NCI-H69 (cell line): ENCODE data around the gene TPBGL.
A peak's percentile ranks its signal among the peaks of the same experiment; 100 is the strongest.

Experiments used
- DNase-seq: peaks from one replicate; lab custom pipeline; 2025; lab: John Stamatoyannopoulos, UW

The TPBGL gene

DNA sequence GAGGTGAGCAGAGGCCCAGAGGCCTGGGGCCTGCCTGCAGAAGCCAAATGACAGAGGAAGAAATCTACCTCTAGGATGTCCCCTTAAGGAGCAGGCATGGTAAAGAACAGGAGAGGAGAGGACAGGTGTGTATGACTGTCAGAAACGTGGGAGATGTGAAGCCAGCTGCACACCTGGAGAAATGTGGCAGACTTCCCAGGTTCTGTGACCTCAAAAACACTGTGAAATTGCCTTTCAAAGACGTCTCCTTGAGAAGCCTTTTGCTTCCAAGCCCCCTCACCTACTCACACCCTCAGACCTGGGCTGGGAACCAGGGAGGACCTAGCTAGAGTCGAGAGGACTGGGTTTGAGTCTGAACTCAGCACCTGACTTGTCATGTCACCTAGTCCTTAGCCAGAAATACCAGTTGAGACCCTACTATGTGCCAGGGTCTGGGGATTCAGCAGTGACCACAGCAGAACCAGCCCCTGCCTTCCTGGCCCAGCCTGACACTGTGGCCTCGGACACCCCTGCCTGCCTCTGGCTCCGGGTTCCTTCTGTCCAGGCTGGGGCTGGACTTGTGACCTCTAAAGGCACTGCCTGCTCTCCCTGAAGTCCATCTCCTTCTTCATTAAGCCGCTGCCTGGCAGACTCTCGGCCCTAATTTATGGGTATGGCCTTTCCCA lies 5.6 kb downstream of the TPBGL start:
- no peak for DNase-seq

DNA sequence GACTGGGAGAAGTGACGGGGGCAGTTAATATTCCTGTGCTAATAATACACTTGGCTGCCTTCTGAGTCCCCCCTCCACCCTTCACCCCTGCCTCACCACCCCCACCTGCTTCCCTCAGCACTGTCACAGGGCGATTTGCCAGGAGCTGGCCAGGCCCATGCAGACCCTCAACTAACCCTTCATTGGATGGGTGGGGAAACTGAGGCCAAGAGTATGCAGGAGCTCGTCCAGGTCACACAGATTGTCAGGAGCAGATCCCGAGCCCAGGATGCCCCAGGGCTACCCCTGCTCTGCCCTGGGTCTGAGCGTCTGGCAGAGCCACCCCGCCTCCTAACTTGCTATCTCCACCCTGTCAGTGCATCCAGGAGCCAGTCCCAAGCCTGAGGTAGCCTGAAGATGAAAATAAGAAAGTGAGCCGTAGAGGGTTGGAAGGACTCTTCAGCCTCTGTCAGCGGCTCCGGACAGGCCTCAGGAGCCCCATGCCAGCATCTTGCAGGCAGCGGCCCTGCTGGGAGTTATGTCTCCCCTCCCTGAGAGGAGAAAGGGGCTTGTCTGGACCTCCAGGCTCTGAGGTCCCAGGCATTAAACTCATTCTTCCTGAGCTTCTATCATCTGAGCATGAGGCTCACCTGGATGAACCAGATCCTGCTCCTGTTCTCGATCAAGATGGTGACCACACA lies 6.2 kb downstream of the TPBGL start:
- no peak for DNase-seq

DNA sequence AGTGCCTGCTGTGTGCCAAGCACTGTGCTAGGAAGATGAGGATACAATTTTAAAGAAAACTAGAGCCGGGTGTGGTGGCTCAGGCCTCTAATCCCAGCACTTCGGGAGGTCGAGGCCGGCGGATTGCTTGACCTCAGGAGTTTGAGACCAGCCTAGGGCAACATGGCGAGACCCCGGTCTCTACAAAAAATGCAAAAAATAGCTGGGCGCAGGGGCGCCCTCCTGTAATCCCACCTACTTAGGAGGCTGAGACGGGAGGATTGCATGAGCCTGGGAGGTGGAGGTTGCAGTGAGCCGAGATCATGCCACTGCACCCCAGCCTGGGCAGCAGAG lies 8.3 kb downstream of the TPBGL start:
- DNase-seq = no peak

DNA sequence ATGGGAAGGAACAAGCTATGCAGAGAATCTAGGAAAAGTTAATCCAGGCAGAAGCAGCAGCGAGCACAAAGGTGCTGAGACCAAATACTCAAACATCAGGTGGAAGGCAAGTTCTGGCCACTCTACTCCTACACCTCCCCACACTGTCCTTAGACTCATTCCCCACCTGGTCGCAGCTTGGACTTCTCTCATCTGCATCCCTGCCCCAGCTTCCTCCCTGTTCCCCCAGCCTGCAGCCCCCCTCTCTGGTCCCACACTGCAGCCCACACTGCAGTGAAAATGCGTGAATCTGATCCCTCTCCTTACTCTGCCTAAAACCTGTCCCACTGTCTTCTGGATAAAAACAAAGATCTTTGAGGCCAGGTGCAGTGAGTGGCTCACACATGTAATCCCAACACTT lies 9.1 kb downstream of the TPBGL start:
- no peak for DNase-seq

DNA sequence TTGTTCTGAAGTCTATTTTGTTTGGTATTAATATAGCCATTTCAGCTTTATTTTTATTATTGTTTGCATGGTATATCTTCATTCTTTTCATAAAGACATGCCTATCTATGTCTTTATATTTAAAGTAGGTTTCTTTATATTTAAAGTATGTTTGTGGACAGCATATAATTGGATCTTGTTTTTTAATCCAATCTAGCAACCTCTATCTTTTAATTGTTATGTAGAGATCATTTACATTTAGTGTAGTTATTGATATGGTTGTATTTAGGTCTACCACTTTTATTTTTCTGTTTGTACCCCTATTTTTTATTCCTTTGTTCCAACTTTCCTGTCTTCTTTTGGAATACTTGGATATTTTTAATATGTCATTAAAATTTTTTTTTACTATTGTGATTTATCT lies 13.8 kb downstream of the TPBGL start:
- no peak for DNase-seq

DNA sequence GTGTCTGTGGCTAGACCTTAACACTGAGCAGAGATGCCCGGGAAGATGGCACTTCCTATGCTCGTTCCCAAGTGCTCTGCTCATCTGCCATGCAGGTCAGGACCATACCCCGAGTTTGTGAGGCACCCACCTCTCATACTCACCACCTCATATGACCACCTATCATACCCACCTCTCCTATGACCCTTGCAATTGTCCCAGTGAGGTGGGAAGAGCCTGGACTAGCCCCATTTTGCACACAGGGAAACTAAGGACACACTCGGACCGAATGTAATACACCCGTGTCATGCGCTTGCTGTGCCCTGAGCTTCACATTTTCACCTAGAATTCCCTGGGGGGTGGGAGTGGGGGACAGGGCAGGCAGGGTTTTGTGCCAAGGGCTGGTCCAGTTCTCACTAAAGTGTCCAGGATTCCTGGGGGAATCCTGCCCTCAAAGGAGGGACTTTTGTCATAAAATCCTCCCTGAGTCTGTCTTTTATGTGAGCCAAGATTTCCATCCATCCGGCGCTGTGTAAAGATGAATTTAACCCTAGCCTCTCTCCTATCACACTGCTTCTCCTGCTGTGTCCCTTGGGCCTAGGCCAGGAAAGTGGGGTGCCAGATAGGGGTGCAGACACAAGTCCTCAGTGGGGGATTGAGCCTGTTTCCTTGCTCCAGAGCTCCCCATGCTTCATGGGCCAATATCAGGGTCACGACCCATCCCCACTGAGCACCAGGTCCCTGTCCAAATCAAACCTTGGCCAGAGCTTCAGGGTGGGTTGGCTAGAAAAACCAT lies 20.0 kb downstream of the TPBGL start:
- no peak for DNase-seq

DNA sequence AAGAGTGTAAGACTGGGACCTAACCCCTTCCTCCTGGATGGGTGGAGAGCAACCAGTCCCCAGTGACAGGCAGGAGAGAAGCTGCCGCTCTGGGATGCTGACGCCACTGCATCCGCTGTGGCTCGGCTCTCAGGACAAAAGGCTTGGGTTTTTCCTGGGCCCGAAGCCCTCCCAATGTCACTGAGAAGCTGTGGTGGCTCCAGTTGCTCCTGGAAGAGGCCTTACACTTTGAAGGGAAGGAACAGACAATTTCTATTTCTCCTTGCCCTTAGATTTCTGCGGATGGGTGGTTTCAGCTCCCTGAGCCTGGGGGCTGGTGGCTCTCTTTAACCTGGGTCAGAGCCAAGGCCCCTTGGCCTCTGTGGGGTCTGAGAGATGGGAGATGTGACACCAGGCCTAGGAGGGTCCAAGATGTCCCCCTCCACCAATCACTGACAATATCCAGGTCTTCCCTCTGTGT lies 21.4 kb downstream of the TPBGL start:
- DNase-seq = no peak

DNA sequence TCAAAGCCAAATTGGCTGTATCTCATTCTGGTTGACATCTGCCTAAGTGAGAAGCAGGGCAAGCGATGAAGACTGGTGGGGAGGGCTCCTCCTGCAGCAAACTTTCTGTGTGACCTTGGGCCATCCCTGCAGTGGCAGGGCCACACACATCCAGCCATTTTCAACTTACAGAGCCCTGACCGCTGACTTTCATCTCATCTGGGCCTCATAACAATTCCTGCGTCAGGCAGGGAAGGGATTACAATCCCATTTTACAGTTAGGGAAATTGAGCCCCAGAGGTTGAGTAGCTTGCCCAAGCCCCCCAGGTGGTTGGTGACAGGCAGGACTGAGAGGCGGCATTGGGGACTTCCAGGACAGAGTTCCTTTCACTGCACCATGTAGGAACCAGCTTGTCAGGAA lies 21.9 kb downstream of the TPBGL start:
- DNase-seq = no peak

DNA sequence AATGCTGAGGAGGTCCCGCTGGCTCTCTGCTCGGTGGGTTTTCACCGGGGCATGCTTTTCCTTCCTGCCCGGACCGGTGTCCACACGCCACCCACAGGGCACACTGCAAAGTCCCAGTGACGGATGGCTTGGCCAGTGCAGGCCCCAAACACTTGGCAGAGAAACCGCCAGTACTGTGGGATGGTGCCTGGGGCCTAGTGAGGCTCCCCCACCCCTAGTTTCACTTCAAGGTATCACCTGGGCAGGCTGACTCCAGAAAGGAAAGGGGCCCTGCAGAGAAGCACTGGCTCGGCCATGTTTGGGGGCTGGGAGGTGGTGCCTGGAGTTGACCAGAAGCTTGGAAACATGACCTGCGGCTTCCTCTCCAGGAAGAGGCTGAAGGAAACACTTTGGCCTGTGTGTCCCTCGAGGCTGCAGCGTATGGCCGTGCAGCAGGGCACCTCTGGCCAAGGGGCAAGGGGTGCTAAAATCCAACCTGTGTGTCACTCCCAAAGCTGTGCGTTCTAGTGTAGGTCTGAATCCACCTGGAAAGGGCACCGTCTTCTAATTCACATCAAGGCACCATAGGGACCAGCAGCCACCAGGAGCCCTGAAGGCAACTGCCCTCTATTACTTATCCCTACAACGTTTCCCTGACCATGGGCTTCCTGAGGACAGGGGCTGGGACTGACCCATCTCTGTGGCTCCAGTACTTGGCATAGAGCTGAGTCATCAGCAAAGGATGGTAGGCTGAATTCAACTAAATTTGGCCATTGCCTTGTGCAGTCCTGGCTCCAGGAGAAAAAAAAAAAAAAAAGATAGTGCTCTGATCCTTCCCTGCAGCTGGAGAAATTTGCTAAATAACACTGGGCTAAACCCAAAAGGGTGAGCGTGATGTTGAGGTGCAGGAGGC lies 22.6 kb downstream of the TPBGL start:
- DNase-seq = no peak

DNA sequence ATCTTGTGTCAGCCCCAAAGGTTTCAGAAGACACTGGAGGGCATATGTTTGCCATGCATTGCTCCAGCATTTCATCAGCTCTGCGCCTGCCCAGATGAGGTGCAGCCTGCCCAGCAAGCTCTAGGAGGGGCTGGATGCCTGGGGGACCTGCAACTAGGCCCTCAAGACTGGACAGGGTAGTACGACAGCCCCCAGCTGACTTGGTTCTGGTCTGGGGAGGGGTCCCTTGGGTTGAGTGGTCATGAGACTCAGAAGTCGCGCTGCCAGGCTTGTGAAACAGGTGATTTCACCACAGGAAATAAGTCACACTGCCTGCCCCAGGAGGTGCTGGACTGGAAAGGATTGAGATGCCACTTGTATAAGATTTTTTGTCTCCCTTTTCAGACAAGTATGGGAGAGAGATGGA lies 23.4 kb downstream of the TPBGL start:
- DNase-seq = no peak

DNA sequence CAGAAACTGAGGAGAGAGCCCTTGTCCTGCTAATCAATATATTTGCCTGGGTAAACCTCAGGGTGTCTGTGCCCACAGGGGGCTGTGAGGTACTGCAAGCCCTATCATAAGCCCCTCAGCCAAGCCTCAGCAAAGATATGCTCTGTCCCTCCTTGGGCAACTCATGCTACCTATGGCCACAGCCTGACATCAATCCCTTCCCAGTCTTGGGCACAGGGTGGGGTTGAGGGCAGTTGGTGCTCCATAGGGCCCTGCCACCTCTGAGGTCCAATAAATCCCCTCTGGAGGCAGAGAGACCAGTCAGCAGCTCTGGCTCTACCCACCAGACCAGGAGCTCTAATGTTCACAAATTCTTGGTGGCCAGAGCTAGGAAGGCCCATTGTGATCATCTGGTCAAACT lies 23.8 kb downstream of the TPBGL start:
- no peak for DNase-seq

DNA sequence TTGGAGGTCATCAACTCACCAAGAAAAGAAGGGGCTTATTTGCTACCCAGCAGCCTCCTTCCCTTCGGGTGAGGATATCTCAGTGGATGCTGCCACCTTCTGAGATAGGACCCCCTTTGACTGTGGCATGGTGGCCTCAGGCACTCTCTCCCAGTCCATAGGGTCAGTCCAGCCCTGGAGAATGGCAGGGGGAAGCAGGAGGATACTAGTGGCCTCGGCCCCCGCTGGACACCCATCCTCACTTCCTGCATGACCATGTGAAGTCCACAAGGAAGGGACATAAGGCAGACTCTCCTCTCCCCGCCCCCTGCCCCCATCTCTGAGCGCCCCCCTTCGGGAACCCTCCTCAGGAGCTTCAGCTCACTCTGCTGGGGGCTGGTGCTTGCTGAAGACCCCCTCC lies 24.4 kb downstream of the TPBGL start:
- no peak for DNase-seq

DNA sequence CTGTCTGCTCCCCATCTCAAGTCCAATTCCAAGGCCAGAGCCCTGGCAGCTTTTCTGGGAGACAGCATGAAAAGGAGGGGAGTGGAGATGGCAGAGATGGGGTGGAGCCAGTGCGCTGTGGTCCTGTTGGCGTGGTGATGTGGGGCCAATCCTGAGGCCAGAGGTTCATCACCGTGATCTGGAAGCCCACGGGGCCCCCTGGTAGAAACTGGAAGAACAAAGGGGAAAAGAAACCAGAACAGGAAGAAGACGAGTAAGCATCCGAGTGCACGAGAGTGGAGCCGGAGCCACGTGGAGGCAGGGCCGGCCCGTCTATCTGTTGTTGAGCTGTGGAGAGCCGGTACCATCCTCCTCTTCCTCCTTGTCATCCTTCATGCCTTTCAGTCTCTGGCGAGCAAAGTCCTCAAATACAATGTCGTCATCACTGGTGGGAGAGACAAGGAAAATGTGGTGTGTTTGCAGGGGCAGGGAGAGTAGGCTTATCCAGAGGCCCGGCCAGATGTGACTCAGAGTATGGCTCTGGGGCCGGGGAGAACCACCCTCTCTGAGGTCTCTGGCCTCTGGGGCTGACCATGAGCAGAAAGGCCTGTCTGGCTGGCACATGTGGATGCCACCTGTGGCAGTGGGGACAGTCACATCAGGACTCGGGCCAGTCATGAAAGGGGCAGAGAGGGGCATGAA lies 25.4 kb downstream of the TPBGL start:
- DNase-seq = no peak

DNA sequence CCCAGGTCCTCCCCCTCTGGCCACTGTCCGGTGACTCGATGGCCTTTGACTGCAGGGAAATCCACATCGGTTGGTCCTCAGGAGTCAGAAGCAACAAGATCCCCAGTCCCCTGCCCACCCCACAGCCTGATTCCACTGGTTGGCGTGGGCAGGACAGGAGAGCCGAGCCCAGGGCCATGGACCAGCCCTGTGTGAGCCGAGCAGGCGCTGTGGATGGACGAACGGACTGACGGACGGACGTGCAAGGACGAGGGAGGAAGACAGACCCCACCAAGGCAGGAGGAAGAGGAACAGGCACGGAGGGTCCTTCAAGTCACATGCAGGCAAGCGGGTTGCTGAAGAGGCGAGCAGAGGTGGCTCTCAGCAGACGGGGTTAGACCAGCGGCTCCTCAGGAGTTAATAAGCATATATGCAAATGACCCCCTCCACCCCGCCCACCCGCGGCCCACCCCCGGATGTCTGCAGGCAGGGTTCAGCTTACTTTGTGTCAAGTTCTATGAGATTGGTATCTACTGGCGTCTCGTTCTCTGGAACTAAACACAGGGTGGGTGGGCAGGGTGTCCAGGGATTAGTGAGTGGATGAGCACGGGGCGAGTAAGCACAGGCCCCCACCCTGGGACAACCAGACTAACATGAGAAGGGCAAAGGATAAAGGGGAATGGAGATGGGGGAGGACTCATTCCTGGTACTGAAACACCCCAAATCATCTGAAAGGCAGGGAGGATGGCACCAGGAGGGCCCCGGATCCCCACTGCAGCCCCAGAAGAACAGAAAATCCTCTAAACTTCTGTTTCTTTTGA lies 26.8 kb downstream of the TPBGL start:
- DNase-seq = no peak

DNA sequence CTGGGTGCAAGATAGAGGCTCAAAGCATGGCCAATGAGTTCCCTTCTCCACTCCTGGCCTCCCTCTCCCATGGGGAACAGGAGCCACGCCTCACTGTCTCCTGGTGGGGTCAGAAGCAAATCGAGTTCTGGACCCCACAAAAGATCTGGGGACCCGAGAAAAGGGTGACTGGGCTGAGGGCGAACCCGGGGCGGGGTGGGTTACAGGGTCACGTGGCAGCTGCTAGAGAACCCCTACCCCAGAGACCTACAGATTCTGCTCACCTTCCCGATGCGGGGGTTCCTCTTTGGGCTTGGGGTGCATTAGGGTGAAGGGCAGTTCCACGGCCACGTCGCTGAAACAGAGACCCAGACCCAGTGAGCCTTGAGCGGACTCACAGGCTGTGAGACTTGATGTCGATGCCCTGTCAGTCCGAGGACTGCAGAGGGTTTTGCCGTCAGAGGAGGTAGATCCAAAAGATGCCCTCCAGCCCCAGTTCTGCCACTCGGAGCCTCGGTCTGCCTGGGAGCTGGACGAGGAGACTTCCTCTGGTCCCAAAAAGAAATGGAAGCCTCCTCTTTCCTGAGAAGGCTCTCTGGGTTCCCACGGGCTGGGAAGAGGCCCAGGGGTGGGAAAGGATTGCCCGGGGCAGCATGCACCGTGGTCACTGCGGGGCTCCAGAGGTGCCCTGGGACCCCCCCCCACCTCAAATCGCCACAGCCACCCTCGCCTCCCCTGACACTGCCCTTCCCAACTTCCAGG lies 28.2 kb downstream of the TPBGL start:
- no peak for DNase-seq

DNA sequence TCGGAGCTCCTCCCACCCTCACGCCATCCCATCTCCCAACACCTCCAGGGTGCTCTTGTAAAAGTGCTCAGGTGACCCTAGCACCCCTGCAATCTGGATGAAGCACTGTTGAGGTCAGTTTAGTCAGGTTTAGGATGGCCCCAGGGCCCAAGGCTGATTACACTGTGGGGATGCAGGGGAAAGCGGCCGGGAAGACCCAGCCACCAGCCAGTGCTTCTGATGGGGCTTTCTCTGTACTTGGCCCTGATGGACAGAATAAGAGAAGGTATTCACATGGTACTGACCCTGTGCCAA lies 28.7 kb downstream of the TPBGL start:
- no peak for DNase-seq

DNA sequence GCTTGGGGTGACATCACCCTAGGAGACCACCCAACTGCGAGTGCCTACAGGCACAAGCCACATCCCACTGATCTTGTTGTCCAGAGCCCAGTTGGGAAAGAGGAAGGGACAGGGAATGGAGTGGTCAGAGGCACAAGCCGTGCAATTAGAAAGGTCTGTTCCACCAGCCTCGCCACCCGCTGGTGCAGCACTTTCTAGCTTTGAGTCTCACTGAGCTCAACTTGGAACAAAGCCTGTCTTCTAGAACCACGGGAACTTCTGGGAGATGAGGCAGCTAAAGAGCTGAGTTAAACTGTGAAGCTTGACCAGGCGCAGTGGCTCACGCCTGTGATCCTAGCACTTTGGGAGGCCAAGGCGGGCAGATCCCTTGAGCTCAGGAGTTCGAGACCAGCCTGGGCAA lies 29.3 kb downstream of the TPBGL start:
- DNase-seq = no peak

DNA sequence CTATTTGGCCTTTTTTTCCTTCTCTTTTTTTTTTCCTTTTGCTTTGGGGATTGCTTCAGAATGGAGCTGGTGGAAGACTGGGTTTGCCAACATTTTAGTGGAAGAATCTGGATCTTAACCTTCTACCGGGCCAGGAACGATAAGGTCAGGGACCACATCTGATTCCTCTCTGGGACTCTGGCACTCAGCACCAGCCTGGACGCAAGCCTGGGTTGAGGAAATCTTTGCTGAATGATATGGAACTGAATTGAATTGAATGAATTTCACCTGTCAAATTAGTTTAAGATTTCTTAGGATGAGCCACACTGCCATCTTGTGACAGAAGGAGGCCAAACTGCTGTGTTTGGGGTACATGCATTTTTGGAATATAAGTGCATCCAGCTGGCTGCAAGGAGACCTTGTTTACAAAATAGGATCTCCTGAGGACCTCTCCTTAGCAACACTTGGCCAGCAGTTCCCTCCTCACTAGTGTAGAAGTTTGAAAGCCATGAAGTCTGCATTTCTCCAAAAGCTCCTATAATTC lies 30.4 kb downstream of the TPBGL start:
- peak; percentile 51 for DNase-seq

DNA sequence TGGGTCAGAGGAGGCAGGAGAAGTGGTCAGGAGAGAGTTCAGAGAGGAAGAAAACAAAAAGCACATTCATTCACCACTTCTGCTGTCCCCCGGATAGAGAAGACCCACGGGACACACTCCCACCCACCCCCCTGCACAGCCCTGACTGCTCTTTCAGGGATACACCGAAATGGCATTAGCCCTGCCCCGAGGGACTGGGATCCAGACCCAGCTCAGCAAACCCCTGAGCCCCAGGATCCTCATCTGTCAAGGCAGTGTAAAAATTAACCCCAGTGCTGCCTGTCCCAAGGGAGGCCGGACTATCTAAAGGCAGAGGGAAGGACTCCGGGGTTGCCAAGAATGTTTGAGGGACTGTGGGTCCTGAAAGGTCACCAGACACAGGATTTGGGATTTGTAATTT lies 31.2 kb downstream of the TPBGL start:
- no peak for DNase-seq

DNA sequence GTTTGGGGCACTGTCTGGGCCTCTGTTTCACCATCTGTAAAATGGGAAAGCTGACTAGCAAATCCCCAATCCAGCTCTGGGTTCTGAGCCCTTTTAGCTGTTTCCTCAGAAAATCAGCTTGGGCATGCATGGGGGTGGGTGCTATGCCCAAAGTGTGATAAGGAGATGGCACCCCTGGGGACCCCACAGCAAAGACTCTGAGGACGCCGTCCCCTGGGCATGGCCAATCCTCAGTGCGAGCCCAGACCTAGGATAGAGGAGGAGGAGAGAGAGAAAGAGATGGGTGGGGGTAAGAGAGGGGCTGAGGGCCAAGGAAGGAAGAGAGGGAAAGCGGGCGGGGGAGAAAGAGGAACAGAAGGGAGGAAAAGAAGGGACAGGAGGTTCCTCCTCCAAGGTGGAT lies 31.8 kb downstream of the TPBGL start:
- no peak for DNase-seq
